Astrocyte of the spinal cord (primary cell): ENCODE results near the gene CAPN9.
A peak's percentile ranks its signal among the peaks of the same experiment; 100 is the strongest.

Experiments
- DNase-seq: peaks from one replicate; pipeline ENCODE4 v3.0.0; 2011; ENCODE audit warnings: low read depth, low spot score
- H3K4me3 ChIP-seq: 2 replicates; pipeline ENCODE4 v1.5.1; 2011; ENCODE audit warnings: low read depth, mild to moderate bottlenecking, low read length, moderate library complexity
- CTCF ChIP-seq: IDR thresholded peaks from 2 replicates; pipeline ENCODE4 v1.5.1; 2012; ENCODE audit warnings: low read depth, mild to moderate bottlenecking, low read length, inconsistent platforms
- in situ Hi-C: cut with HindIII; loops from 2 replicates; pipeline ENCODE4 v1.10.0; 2017; ENCODE audit warnings: low sequenced_read_pairs

CAPN9 gene

GRCh38 chr1:230792691-230793462, 45.7 kb downstream of the CAPN9 start:
- peak; percentile 5 for DNase-seq
- in situ Hi-C loops = no loop called here
- H3K4me3 ChIP-seq = no peak overlapping the region
- peak; percentile 22 for TF ChIP-seq CTCF

GRCh38 chr1:230793463-230793745, 46.2 kb downstream of the CAPN9 start:
- in situ Hi-C loops = no loop called here
- no peak for TF ChIP-seq CTCF
- DNase-seq = no peak
- no peak overlapping the region for H3K4me3 ChIP-seq

GRCh38 chr1:230794431-230794830, 47.2 kb downstream of the CAPN9 start:
- TF ChIP-seq CTCF = no peak
- H3K4me3 ChIP-seq = no peak overlapping the region
- no peak for DNase-seq
- in situ Hi-C loops = no loop called here

GRCh38 chr1:230794871-230795605, 47.9 kb downstream of the CAPN9 start:
- no peak for DNase-seq
- no peak for TF ChIP-seq CTCF
- no peak overlapping the region for H3K4me3 ChIP-seq
- in situ Hi-C loops = no loop called here

- no peak overlapping the region for H3K4me3 ChIP-seq
- in situ Hi-C loops = no loop called here
- DNase-seq = no peak
- TF ChIP-seq CTCF = no peak
Measured at GRCh38 chr1:230796626-230797025, 49.4 kb downstream of the CAPN9 start.

- no peak overlapping the region for H3K4me3 ChIP-seq
- in situ Hi-C loops = no loop called here
- no peak for DNase-seq
- no peak for TF ChIP-seq CTCF
Measured at GRCh38 chr1:230797376-230797920, 50.3 kb downstream of the CAPN9 start.
